Stimulated activated CD4-positive, alpha-beta T cell treated with anti-CD3 and anti-CD28 coated beads, Interleukin-1b, Interleukin-23, amount 100 ng/mL, for 1 hour (primary cell): Measurements from ENCODE around the gene TIAL1.
"Not testable (repeated sequence)": the region's sequence is repeated elsewhere in the genome, so short reads cannot be mapped to it uniquely, and the experiment has no call there.

Experiments used
- DNase-seq, 2 donors: peaks; one replicate each; pipeline ENCODE4 v3.0.0-alpha.2; 2020; ENCODE audit warnings: low read depth in 2 of 2

TIAL1 gene

GRCh38 chr10:119613741-119614140, 17.0 kb upstream of the TIAL1 start:
- no peak for DNase-seq

- no peak for DNase-seq
These were observed 14.7 kb upstream of the TIAL1 start for GRCh38 chr10:119611433-119611832.

- no peak for DNase-seq
These were observed 12.8 kb upstream of the TIAL1 start for GRCh38 chr10:119609516-119609915.

- DNase-seq, result no peak
These were observed 11.8 kb upstream of the TIAL1 start for GRCh38 chr10:119608316-119609155.

GRCh38 chr10:119604468-119604867, 7.7 kb upstream of the TIAL1 start:
- DNase-seq, result no peak

GRCh38 chr10:119602241-119603095, 5.7 kb upstream of the TIAL1 start:
- DNase-seq, result no peak

GRCh38 chr10:119598397-119598796, 1.6 kb upstream of the TIAL1 start:
- no peak for DNase-seq

GRCh38 chr10:119597405-119598186, 832 bp upstream of the TIAL1 start:
- no peak for DNase-seq

- peak in 1 of 2 donors; percentile 54 for DNase-seq
These were observed 868 bp downstream of the TIAL1 start for GRCh38 chr10:119595676-119596515.

GRCh38 chr10:119595134-119595675, 1.6 kb downstream of the TIAL1 start:
- no peak for DNase-seq

GRCh38 chr10:119588071-119588470, 8.7 kb downstream of the TIAL1 start:
- DNase-seq, result no peak

GRCh38 chr10:119578355-119578754, 18.4 kb downstream of the TIAL1 start:
- no peak for DNase-seq

GRCh38 chr10:119575991-119576390, 20.8 kb downstream of the TIAL1 start:
- DNase-seq, result no peak

- no peak for DNase-seq
These were observed 21.3 kb downstream of the TIAL1 start for GRCh38 chr10:119575506-119575905.

GRCh38 chr10:119567978-119568377, 28.8 kb downstream of the TIAL1 start:
- DNase-seq, result no peak

- DNase-seq, result no peak
These were observed 34.7 kb downstream of the TIAL1 start for GRCh38 chr10:119562097-119562496.

GRCh38 chr10:119559511-119559910, 37.3 kb downstream of the TIAL1 start:
- not testable (repeated sequence) for DNase-seq

- not testable (repeated sequence) for DNase-seq
These were observed 40.7 kb downstream of the TIAL1 start for GRCh38 chr10:119556081-119556480.

- DNase-seq, result no peak
These were observed 41.5 kb downstream of the TIAL1 start for GRCh38 chr10:119555178-119555784.

- no peak for DNase-seq
These were observed 45.9 kb downstream of the TIAL1 start for GRCh38 chr10:119550827-119551226.
